MCF 10A (cell line): ENCODE results near the gene KRTAP4-8. TPM values are rescaled to one million over a fixed set of nuclear protein-coding genes. Genes with fewer than 3 reads are reported as not detected.
"Not testable (repeated sequence)": the region's sequence is repeated elsewhere in the genome, so short reads cannot be mapped to it uniquely, and the experiment has no call there.

Experiments
- BruUV-seq: library from RNA; stranded (reverse); fragments of 400-500 nt; replicated peaks from 2 replicates; lab custom pipeline; 2021; lab: Mats Ljungman, UMichigan
- CTCF ChIA-PET: fragments of 300-600 bp; sonication (Branson Sonifier 250); formaldehyde crosslinking; extraction: SDS; loops from one replicate; lab custom pipeline; 2021; ENCODE audit warnings: antibody characterized with exemption, inconsistent platforms; lab: Yijun Ruan, JAX
- POLR2A ChIA-PET: fragments of 300-600, 350-650 bp; sonication (Branson Sonifier 250); formaldehyde crosslinking; extraction: SDS; loops from one replicate; lab custom pipeline; 2020; ENCODE audit warnings: antibody characterized with exemption, inconsistent platforms; lab: Yijun Ruan, JAX
- DNase-seq: peaks from one replicate; pipeline ENCODE4 v3.0.0-alpha.2; 2018; ENCODE audit not compliant: unreplicated experiment
- H3K27ac Mint-ChIP-seq: one replicate; pipeline ENCODE4 v1.8.0; 2022; ENCODE audit warnings: mild to moderate bottlenecking, low read depth, mixed read lengths; ENCODE audit not compliant: unreplicated experiment
- H3K27me3 Mint-ChIP-seq: one replicate; pipeline ENCODE4 v1.8.0; 2022; ENCODE audit warnings: mixed read lengths; ENCODE audit not compliant: insufficient read depth, unreplicated experiment
- H3K36me3 Mint-ChIP-seq: one replicate; pipeline ENCODE4 v1.8.0; 2022; ENCODE audit warnings: mild to moderate bottlenecking, moderate library complexity, mixed read lengths; ENCODE audit not compliant: insufficient read depth, unreplicated experiment
- H3K4me1 Mint-ChIP-seq: one replicate; pipeline ENCODE4 v1.8.0; 2022; ENCODE audit warnings: mixed read lengths; ENCODE audit not compliant: insufficient read depth, unreplicated experiment
- H3K4me3 Mint-ChIP-seq: one replicate; pipeline ENCODE4 v1.8.0; 2022; ENCODE audit warnings: mild to moderate bottlenecking, moderate library complexity, mixed read lengths; ENCODE audit not compliant: unreplicated experiment
- H3K9me3 Mint-ChIP-seq: one replicate; pipeline ENCODE4 v1.8.0; 2022; ENCODE audit warnings: mixed read lengths; ENCODE audit not compliant: unreplicated experiment
- intact Hi-C: fragments of 100-400 bp; cut with micrococcal nuclease; formaldehyde crosslinking; loops from 2 replicates; pipeline ENCODE4 v1.14.1; 2022
- total RNA-seq: library from RNA; stranded (reverse); gene quantifications from 2 replicates; pipeline ENCODE4 v1.2.3, GENCODE V29; 2022
- TF ChIP-seq, protein P1 (sequence below): fragments of 200-600 bp; IDR thresholded peaks from one replicate; pipeline ENCODE4 v1.8.0; 2022; ENCODE audit warnings: antibody characterized with exemption, mild to moderate bottlenecking; ENCODE audit not compliant: unreplicated experiment

KRTAP4-8 gene
- total RNA-seq, 1 experiment from 2014 or later: not detected

DNA sequence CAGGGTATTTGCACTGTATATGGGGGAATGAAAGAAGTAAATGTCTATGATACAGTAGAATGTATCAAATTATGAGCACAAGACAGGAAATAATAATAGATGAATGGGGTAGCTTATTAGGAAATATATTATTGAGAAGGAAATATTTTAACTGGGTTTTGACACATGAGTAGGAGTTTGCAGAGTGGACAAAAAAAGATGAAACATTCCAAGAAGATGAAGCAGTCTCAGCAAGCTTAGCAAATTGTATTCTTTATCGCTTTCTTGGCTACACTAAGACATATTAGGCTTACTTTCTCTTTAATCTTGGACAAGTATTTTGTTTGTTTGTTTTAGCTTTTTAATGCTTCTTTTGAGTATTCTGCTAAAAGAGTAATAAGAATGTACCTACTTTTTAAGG, 6.0 kb upstream of the KRTAP4-8 start:
- H3K27ac Mint-ChIP-seq: no peak overlapping the region
- TF ChIP-seq, protein P1, sequence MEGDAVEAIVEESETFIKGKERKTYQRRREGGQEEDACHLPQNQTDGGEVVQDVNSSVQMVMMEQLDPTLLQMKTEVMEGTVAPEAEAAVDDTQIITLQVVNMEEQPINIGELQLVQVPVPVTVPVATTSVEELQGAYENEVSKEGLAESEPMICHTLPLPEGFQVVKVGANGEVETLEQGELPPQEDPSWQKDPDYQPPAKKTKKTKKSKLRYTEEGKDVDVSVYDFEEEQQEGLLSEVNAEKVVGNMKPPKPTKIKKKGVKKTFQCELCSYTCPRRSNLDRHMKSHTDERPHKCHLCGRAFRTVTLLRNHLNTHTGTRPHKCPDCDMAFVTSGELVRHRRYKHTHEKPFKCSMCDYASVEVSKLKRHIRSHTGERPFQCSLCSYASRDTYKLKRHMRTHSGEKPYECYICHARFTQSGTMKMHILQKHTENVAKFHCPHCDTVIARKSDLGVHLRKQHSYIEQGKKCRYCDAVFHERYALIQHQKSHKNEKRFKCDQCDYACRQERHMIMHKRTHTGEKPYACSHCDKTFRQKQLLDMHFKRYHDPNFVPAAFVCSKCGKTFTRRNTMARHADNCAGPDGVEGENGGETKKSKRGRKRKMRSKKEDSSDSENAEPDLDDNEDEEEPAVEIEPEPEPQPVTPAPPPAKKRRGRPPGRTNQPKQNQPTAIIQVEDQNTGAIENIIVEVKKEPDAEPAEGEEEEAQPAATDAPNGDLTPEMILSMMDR: no peak
- ChIA-PET CTCF (no interaction called here), POLR2A (no interaction called here)
- H3K27me3 Mint-ChIP-seq: no peaks in the 10 kb centered on the region
- no peaks in the 10 kb centered on the region for H3K36me3 Mint-ChIP-seq
- intact Hi-C loops: no loop called here
- H3K4me3 Mint-ChIP-seq: no peak overlapping the region
- H3K4me1 Mint-ChIP-seq: peaks cover 6% of the 10 kb centered on the region
- no peak for DNase-seq
- BruUV-seq: no TSS peak
- H3K9me3 Mint-ChIP-seq: no peaks in the 10 kb centered on the region

DNA sequence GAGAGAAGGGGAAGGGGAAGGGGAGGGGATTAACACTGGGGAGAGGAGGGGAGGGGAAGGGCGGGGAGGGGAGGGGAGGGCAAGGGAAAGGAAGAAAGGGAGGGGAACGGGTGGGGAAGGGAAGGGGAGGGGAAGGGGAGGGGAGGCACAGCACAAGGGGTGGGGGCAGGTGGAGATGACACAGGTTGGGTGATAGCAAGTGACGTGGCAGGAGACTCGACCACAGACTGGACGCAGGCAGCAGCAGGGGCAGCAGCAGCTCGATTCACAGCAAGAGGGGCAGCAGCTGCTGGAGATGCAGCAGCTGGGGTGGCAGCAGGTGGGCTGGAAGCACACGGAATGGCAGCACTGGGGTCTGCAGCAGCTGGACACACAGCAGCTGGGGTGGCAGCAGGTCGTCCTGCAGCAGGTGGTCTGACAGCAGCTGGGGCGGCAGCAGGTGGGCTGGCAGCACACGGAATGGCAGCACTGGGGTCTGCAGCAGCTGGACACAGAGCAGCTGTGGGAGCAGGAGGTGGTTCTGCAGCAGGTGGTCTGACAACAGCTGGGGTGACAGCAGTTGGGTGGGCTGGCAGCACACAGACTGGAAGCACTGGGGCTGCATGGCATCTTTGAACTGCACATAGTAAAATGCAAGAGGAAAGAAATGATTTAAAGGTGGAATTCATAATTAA, 3.8 kb upstream of the KRTAP4-8 start, which contains the start of gene KRTAP4-16:
KRTAP4-16 (minus strand) TSS at position 624 of the 674 bp plus-strand sequence; CDS start at position 624, 0 bp downstream.
- TF ChIP-seq, protein P1: no peak
- Mint-ChIP-seq H3K4me1 (peaks cover 19% of the 10 kb centered on the region), H3K4me3 (no peak within 1 kb of the TSS), H3K36me3 (no peaks in the 10 kb centered on the region), H3K27me3 (no peaks in the 10 kb centered on the region), H3K9me3 (no peaks in the 10 kb centered on the region), H3K27ac (no peak within 1 kb of the TSS)
- ChIA-PET POLR2A (no interaction called here), CTCF (interaction anchor here (0.8 kb wide), 1 partner anchor 447 kb away, joined by 3 read pairs; no protein-coding TSS in a partner anchor)
- no peak for DNase-seq
- no TSS peak for BruUV-seq
- intact Hi-C loops: no loop called here

GRCh38 chr17:41099682-41100480, 1.9 kb upstream of the KRTAP4-8 start:
- H3K27ac Mint-ChIP-seq: peak overlapping the region; percentile 27
- CTCF ChIA-PET, intact Hi-C loops, H3K27me3 Mint-ChIP-seq, H3K4me3 Mint-ChIP-seq, BruUV-seq, H3K36me3 Mint-ChIP-seq, POLR2A ChIA-PET, H3K9me3 Mint-ChIP-seq: not testable (repeated sequence)
- H3K4me1 Mint-ChIP-seq: peaks cover 19% of the 10 kb centered on the region
- DNase-seq: peak; percentile 41

- Mint-ChIP-seq H3K4me1 (peaks cover 19% of the 10 kb centered on the region), H3K9me3 (no peaks in the 10 kb centered on the region), H3K27me3 (no peaks in the 10 kb centered on the region), H3K4me3 (no peak overlapping the region), H3K36me3 (no peaks in the 10 kb centered on the region), H3K27ac (no peak overlapping the region)
- ChIA-PET POLR2A (interaction anchor here (0.7 kb wide), 1 partner anchor 113 kb away, joined by 4 read pairs; no protein-coding TSS in a partner anchor), CTCF (no interaction called here)
- TF ChIP-seq, protein P1: no peak
- peak; percentile 17 for DNase-seq
- intact Hi-C loops: no loop called here
- BruUV-seq: no TSS peak
Measured at GRCh38 chr17:41098481-41098880, 539 bp upstream of the KRTAP4-8 start.
